Hepatocyte (in vitro differentiated cells): Measurements from ENCODE around the gene KRT6A. TPM values are rescaled to one million over a fixed set of nuclear protein-coding genes. Genes with fewer than 3 reads are reported as not detected.

Experiments used
- DNase-seq: peaks from one replicate; pipeline ENCODE4 v3.0.0-alpha.2; 2016; ENCODE audit warnings: low spot score
- H2AFZ ChIP-seq: fragments of 200-600 bp; sonication (generic); 2 replicates; pipeline ENCODE4 v1.6.0; 2016; ENCODE audit warnings: antibody characterized with exemption, mild to moderate bottlenecking
- H3K27ac ChIP-seq: fragments of 200-600 bp; sonication (generic); 2 replicates; pipeline ENCODE4 v1.5.1; 2016; ENCODE audit warnings: mild to moderate bottlenecking
- H3K27me3 ChIP-seq: fragments of 200-600 bp; sonication (generic); 2 replicates; pipeline ENCODE4 v1.6.1; 2016
- H3K36me3 ChIP-seq: fragments of 200-600 bp; sonication (generic); replicated peaks from 2 replicates; pipeline ENCODE4 v1.5.1; 2016; ENCODE audit warnings: low read depth; ENCODE audit not compliant: insufficient read depth
- H3K4me1 ChIP-seq: fragments of 200-600 bp; sonication (generic); 2 replicates; pipeline ENCODE4 v1.5.1; 2016; ENCODE audit warnings: mild to moderate bottlenecking, moderate library complexity; ENCODE audit not compliant: insufficient read depth
- H3K4me2 ChIP-seq: fragments of 200-600 bp; sonication (generic); 2 replicates; pipeline ENCODE4 v1.6.0; 2016
- H3K4me3 ChIP-seq: fragments of 200-600 bp; sonication (generic); 2 replicates; pipeline ENCODE4 v1.5.1; 2016; ENCODE audit warnings: mild to moderate bottlenecking
- H3K79me2 ChIP-seq: fragments of 200-600 bp; sonication (generic); 2 replicates; pipeline ENCODE4 v1.6.0; 2017; ENCODE audit warnings: mild to moderate bottlenecking
- H3K9me2 ChIP-seq: fragments of 200-600 bp; sonication (generic); replicated peaks from 2 replicates; pipeline ENCODE4 v1.6.0; 2017; ENCODE audit warnings: mild to moderate bottlenecking; ENCODE audit not compliant: insufficient read depth
- H3K9me3 ChIP-seq: fragments of 200-600 bp; sonication (generic); 2 replicates; pipeline ENCODE4 v1.5.1; 2016; ENCODE audit warnings: low read depth, mild to moderate bottlenecking
- H4K20me1 ChIP-seq: fragments of 200-600 bp; sonication (generic); 2 replicates; pipeline ENCODE4 v1.6.0; 2016; ENCODE audit warnings: mild to moderate bottlenecking; ENCODE audit not compliant: insufficient read depth, poor library complexity, severe bottlenecking
- CTCF ChIP-seq: fragments of 200-600 bp; sonication (generic); IDR thresholded peaks from 2 replicates; pipeline ENCODE4 v1.5.1; 2016; ENCODE audit warnings: antibody characterized with exemption, mild to moderate bottlenecking; ENCODE audit not compliant: poor library complexity
- EZH2 ChIP-seq: fragments of 200-600 bp; sonication (generic); IDR thresholded peaks from 2 replicates; pipeline ENCODE4 v1.6.1; 2016; ENCODE audit warnings: antibody characterized with exemption, mild to moderate bottlenecking, borderline replicate concordance
- EZH2phosphoT487 ChIP-seq: fragments of 200-600 bp; sonication (generic); IDR thresholded peaks from one replicate; pipeline ENCODE4 v1.6.1; 2018; ENCODE audit warnings: antibody characterized with exemption, mild to moderate bottlenecking, low read depth, moderate library complexity; ENCODE audit not compliant: unreplicated experiment, severe bottlenecking
- WGBS: methylation state at CpG from one replicate; pipeline ENCODE4 v1.1.6; 2016; ENCODE audit warnings: low lambda C conversion rate; ENCODE audit errors: missing lambda C conversion rate; 5-methylcytosine and 5-hydroxymethylcytosine counted together
- polyA plus RNA-seq: library from polyadenylated mRNA; unstranded; fragments of >200 nt; fragmentation: Nextera tagmentation; extraction: Ambion mirVana; gene quantifications from 2 replicates; pipeline ENCODE4 v1.2.1, GENCODE V29; 2016
- total RNA-seq: library from RNA; depleted of rRNA; stranded (reverse); fragments of >200 nt; gene quantifications from 2 replicates; pipeline ENCODE4 v1.2.3, GENCODE V29; 2014

KRT6A gene
- total and polyA plus RNA-seq, 2 experiments from 2014 or later: 0.54 to 6.8 TPM

GRCh38 chr12:52515319-52515646 lies 22.2 kb upstream of the KRT6A start:
- no peaks in the 10 kb centered on the region for H4K20me1 ChIP-seq
- no peaks in the 10 kb centered on the region for H3K36me3 ChIP-seq
- no peak for DNase-seq
- H3K4me2 ChIP-seq: no peak overlapping the region
- H3K27me3 ChIP-seq: no peaks in the 10 kb centered on the region
- no peaks in the 10 kb centered on the region for H3K4me1 ChIP-seq
- H2AFZ ChIP-seq: no peak overlapping the region
- H3K79me2 ChIP-seq: no peaks in the 10 kb centered on the region
- H3K4me3 ChIP-seq: no peak overlapping the region
- 89% methylated on average over 1 of the region's 1 CpG for WGBS
- no peaks in the 10 kb centered on the region for H3K9me2 ChIP-seq
- TF ChIP-seq EZH2phosphoT487 (no peak), EZH2 (no peak), CTCF (no peak)
- no peak overlapping the region for H3K27ac ChIP-seq
- no peaks in the 10 kb centered on the region for H3K9me3 ChIP-seq

- no peak overlapping the region for H3K4me2 ChIP-seq
- H3K9me3 ChIP-seq: no peaks in the 10 kb centered on the region
- H3K4me1 ChIP-seq: no peaks in the 10 kb centered on the region
- TF ChIP-seq EZH2 (no peak), CTCF (no peak), EZH2phosphoT487 (no peak)
- no peaks in the 10 kb centered on the region for H3K36me3 ChIP-seq
- no peak overlapping the region for H3K27ac ChIP-seq
- 97% methylated on average over 14 of the region's 14 CpGs for WGBS
- H3K4me3 ChIP-seq: no peak overlapping the region
- no peaks in the 10 kb centered on the region for H3K9me2 ChIP-seq
- no peaks in the 10 kb centered on the region for H4K20me1 ChIP-seq
- H3K27me3 ChIP-seq: no peaks in the 10 kb centered on the region
- no peak for DNase-seq
- no peak overlapping the region for H2AFZ ChIP-seq
- H3K79me2 ChIP-seq: no peaks in the 10 kb centered on the region
These were observed 21.6 kb upstream of the KRT6A start for GRCh38 chr12:52514471-52515318.

- Histone ChIP-seq H2AFZ (no peak overlapping the region), H3K79me2 (no peaks in the 10 kb centered on the region), H3K27me3 (no peaks in the 10 kb centered on the region), H3K9me2 (no peaks in the 10 kb centered on the region), H3K36me3 (no peaks in the 10 kb centered on the region), H3K4me2 (no peak overlapping the region), H4K20me1 (no peaks in the 10 kb centered on the region), H3K4me3 (no peak overlapping the region), H3K9me3 (no peaks in the 10 kb centered on the region), H3K27ac (no peak overlapping the region), H3K4me1 (no peaks in the 10 kb centered on the region)
- WGBS: 96% methylated on average over 6 of the region's 6 CpGs
- TF ChIP-seq EZH2: no peak
- TF ChIP-seq CTCF: no peak
- TF ChIP-seq EZH2phosphoT487: no peak
- no peak for DNase-seq
These were observed 20.7 kb upstream of the KRT6A start for GRCh38 chr12:52513736-52514135.
